Spleen (tissue), 11 donors: ENCODE results near the gene NF2. TPM values are rescaled to one million over a fixed set of nuclear protein-coding genes. Genes with fewer than 3 reads are reported as not detected.

Source experiments
- DNase-seq: peaks from one replicate; pipeline ENCODE4 v3.0.0-alpha.2; 2020
- H3K27ac ChIP-seq, 8 donors: fragments of 200-600 bp; sonication (generic) in 7 of 8; 1 replicate in 4 of 8; 2 replicates in 4 of 8; pipeline versions ENCODE4 v1.5.0 to v1.8.0; 2016 to 2021; ENCODE audit warnings: inconsistent platforms in 4 of 8, mild to moderate bottlenecking in 4 of 8, moderate library complexity in 1 of 8
- H3K27me3 ChIP-seq, 7 donors: fragments of 200-600 bp; sonication (generic) in 6 of 7; replicated peaks in 1 of 7; 1 replicate in 4 of 7; 2 replicates in 3 of 7; pipeline versions ENCODE4 v1.5.0 to v1.8.0; 2016 to 2021; ENCODE audit warnings: inconsistent platforms in 3 of 7, mild to moderate bottlenecking in 1 of 7
- H3K36me3 ChIP-seq, 6 donors: fragments of 200-600 bp; sonication (generic) in 5 of 6; 1 replicate in 4 of 6; 2 replicates in 2 of 6; pipeline versions ENCODE4 v1.5.0 to v1.8.0; 2016 to 2021; ENCODE audit warnings: inconsistent platforms in 2 of 6
- H3K4me1 ChIP-seq, 6 donors: fragments of 200-600 bp; sonication (generic) in 5 of 6; 1 replicate in 3 of 6; 2 replicates in 3 of 6; pipeline versions ENCODE4 v1.5.0 to v1.8.0; 2016 to 2021; ENCODE audit warnings: inconsistent platforms in 3 of 6
- H3K4me3 ChIP-seq, 8 donors: fragments of 200-600 bp; sonication (generic) in 7 of 8; 1 replicate in 4 of 8; 2 replicates in 4 of 8; pipeline versions ENCODE4 v1.5.0 to v1.8.0; 2016 to 2021; ENCODE audit warnings: inconsistent platforms in 4 of 8, mild to moderate bottlenecking in 4 of 8, moderate library complexity in 2 of 8
- H3K9me3 ChIP-seq, 8 donors: fragments of 200-600 bp; sonication (generic) in 7 of 8; 1 replicate in 4 of 8; 2 replicates in 4 of 8; pipeline versions ENCODE4 v1.5.0 to v1.8.0; 2016 to 2021; ENCODE audit warnings: inconsistent platforms in 4 of 8
- POLR2A ChIP-seq, 3 donors: fragments of 450-650 bp; IDR thresholded peaks; one replicate each; pipeline ENCODE4 v1.5.1; 2017; ENCODE audit warnings: antibody characterized with exemption in 3 of 3, mild to moderate bottlenecking in 1 of 3
- POLR2AphosphoS5 ChIP-seq, 3 donors: sonication (generic); formaldehyde crosslinking; IDR thresholded peaks; one replicate each; pipeline ENCODE4 v1.5.1; 2017; ENCODE audit warnings: antibody characterized with exemption in 3 of 3
- WGBS, 5 donors: extraction: QIAGEN DNeasy Blood & Tissue Kit in 3 of 5; methylation state at CpG; one replicate each; pipeline versions ENCODE4 v1.1.5 to v1.1.7; 2013 to 2018; 5-methylcytosine and 5-hydroxymethylcytosine counted together
- intact Hi-C: fragments of 100-400 bp; cut with DNase I; formaldehyde crosslinking; loops from one replicate; pipeline ENCODE4 v1.15.0; 2023; ENCODE audit warnings: low total_unique reads
- polyA plus RNA-seq, 3 donors: library from polyadenylated mRNA; stranded (reverse); fragments of 200-250 nt; gene quantifications; one replicate each; pipeline ENCODE4 v1.2.1, GENCODE V29; 2013
- total RNA-seq, 7 donors: library from RNA; depleted of rRNA in 3 of 7; stranded (reverse); fragments of >200 nt in 3 of 7; fragmentation: NEBNext Ultra II Directional in 4 of 7; extraction: Animal tissue kit (Norgen Biotek cat#: 25700) in 4 of 7; gene quantifications; one replicate each; pipeline versions ENCODE4 v1.1.0 to v1.2.1, GENCODE V29; 2016 to 2021
- TF ChIP-seq, protein P1 (sequence below), 11 experiments: fragments of 200-600 bp in 7 of 11; fragments of 450-650 bp in 4 of 11; sonication (generic) in 4 of 11; IDR thresholded peaks in 8 of 11; conservative IDR thresholded peaks in 3 of 11; 1 replicate in 7 of 11; 2 replicates in 4 of 11; pipeline versions ENCODE4 v1.4.0 to v1.8.0; 2016 to 2021; ENCODE audit warnings: antibody characterized with exemption in 11 of 11, inconsistent platforms in 4 of 11, mild to moderate bottlenecking in 1 of 11
- donor health status: healthy with polysubstance abuse.
- donor health status: DM: no; HTN: no; CAD: no; lungs with moderate emphysema.
- donor health status: DM: no; HTN: no; CAD: no.
- donor health status: Bipolar disorder and iron deficiency.
- donor health status: healthy.
- donor health status: DM: no; HTN: no; CAD: no.
- donor health status: DM: yes; HTN: yes; CAD: no.

NF2 gene
- total and polyA plus RNA-seq, 10 donors = 3.9 to 42.9 (median 31.4) TPM

DNA sequence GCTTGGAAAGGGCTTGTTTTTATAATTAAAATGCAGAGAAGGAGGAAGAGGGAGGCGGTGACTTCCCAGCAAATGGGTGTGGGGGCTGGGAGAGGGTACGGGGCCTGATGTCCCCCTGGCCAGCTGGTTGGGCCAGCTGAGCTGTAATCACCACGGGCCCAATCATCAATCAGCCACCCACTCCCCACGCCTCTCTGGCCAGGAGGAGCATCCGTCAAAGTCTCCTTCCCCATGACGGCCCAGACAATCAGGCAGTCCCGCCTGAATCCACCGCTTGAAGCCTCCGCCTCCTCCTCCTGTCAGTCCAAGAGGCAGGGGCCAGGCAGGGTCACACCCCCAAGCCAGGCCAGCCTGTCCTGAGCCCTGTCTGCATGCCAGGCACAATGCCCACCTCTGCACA, 103.1 kb downstream of the NF2 start:
- Histone ChIP-seq H3K4me3 (no peak overlapping the region), H3K27me3 (peaks cover 0 to 51% (median 7%) of the 10 kb centered on the region in 7 donors), H3K36me3 (no peaks in the 10 kb centered on the region), H3K27ac (no peak overlapping the region), H3K4me1 (peaks cover 0 to 38% (median 22%) of the 10 kb centered on the region in 6 donors), H3K9me3 (no peaks in the 10 kb centered on the region)
- intact Hi-C loops = no loop called here
- TF ChIP-seq, protein P1, sequence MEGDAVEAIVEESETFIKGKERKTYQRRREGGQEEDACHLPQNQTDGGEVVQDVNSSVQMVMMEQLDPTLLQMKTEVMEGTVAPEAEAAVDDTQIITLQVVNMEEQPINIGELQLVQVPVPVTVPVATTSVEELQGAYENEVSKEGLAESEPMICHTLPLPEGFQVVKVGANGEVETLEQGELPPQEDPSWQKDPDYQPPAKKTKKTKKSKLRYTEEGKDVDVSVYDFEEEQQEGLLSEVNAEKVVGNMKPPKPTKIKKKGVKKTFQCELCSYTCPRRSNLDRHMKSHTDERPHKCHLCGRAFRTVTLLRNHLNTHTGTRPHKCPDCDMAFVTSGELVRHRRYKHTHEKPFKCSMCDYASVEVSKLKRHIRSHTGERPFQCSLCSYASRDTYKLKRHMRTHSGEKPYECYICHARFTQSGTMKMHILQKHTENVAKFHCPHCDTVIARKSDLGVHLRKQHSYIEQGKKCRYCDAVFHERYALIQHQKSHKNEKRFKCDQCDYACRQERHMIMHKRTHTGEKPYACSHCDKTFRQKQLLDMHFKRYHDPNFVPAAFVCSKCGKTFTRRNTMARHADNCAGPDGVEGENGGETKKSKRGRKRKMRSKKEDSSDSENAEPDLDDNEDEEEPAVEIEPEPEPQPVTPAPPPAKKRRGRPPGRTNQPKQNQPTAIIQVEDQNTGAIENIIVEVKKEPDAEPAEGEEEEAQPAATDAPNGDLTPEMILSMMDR (IDR thresholded peaks at IDR 0.05 in 8 of 11, conservative IDR thresholded peaks at IDR 0.05 in 3 of 11) = no peak
- TF ChIP-seq POLR2A (IDR thresholded peaks at IDR 0.05) = no peak
- TF ChIP-seq POLR2AphosphoS5 (IDR thresholded peaks at IDR 0.05) = no peak
- no peak for DNase-seq
- 44 to 71% (median 61%) methylated on average over 3 to 9 of the region's 9 CpGs for WGBS, 5 donors

DNA sequence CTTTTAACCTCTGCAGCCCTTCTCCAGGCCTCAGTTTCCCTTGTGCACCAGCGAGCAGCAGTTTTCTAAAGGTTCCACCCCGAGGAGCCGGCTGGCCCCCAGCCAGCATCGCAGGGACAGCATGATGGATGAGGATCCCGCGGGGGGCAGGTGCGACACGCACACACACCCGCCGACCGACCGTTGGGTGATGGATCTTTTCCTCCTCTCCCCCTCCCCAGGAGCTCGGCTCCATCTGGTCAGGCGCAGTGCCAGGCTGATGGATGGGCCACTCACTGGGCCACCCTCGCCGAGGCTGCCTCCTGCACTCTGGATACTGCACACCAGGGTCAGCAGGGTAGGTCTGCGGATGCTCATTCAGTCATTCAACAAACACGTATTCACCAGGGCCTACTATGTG, 103.6 kb downstream of the NF2 start:
- intact Hi-C loops = no loop called here
- Histone ChIP-seq H3K9me3 (no peaks in the 10 kb centered on the region), H3K27ac (no peak overlapping the region), H3K4me3 (no peak overlapping the region), H3K36me3 (no peaks in the 10 kb centered on the region), H3K4me1 (peaks cover 0 to 33% (median 20%) of the 10 kb centered on the region in 6 donors), H3K27me3 (peaks cover 0 to 51% (median 7%) of the 10 kb centered on the region in 7 donors)
- 46 to 67% (median 56%) methylated on average over 18 of the region's 18 CpGs for WGBS, 5 donors
- DNase-seq = no peak
- TF ChIP-seq POLR2AphosphoS5 (IDR thresholded peaks at IDR 0.05) (no peak), POLR2A (IDR thresholded peaks at IDR 0.05) (no peak)
- TF ChIP-seq, protein P1 (IDR thresholded peaks at IDR 0.05 in 8 of 11, conservative IDR thresholded peaks at IDR 0.05 in 3 of 11) = no peak

DNA sequence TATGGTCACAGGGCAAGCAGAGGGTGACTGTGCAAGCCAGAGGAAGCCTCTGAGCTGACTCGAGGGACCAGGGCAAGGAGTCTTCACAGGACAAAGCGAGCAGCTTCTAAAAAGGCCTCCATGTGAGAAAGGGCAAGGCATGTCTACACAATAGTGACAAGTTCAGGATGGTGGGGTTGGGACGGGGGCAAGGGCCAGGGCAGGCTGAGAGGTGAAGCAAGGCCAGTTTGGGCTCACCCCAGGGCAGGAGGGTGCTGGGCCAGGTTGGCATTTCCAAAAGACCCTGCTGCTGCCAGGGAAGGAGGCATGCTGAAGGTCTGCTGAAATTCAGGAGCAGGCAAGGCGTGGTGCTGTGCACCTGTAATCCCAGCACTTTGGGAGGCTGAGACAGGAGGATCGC, 104.0 kb downstream of the NF2 start:
- H3K4me1 ChIP-seq = peaks cover 0 to 29% (median 19%) of the 10 kb centered on the region in 6 donors
- intact Hi-C loops = no loop called here
- TF ChIP-seq, protein P1 (IDR thresholded peaks at IDR 0.05 in 8 of 11, conservative IDR thresholded peaks at IDR 0.05 in 3 of 11) = no peak
- no peak for TF ChIP-seq POLR2A (IDR thresholded peaks at IDR 0.05)
- H3K27ac ChIP-seq = no peak overlapping the region
- H3K4me3 ChIP-seq = no peak overlapping the region
- WGBS, 5 donors = 83 to 93% (median 85%) methylated on average over 5 of the region's 5 CpGs
- no peaks in the 10 kb centered on the region for H3K9me3 ChIP-seq
- no peaks in the 10 kb centered on the region for H3K36me3 ChIP-seq
- no peak for DNase-seq
- H3K27me3 ChIP-seq = peaks cover 0 to 48% (median 7%) of the 10 kb centered on the region in 7 donors

DNA sequence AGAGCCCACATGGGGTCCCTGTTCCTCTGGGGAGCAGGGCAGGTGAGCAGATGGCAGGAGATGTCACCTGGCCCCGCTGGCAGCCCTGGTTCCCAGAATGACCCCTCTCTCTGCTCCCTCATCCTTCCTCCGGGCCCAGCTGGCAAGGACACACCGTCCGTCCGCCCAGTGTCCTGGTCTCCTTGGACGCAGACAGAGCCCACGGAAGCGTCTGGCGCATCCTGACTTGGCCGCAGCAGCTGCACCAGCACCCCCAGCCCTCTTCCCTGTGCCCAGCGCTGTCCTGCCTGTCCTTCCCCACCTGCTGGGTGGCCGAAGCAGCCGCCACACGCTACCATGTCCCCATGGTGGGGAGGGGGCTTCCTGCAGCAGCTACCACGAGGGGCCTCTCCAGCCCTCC, 106.8 kb downstream of the NF2 start:
- TF ChIP-seq POLR2AphosphoS5 (IDR thresholded peaks at IDR 0.05) = peak in 1 of 3 donors; percentile 29
- no peak for TF ChIP-seq POLR2A (IDR thresholded peaks at IDR 0.05)
- TF ChIP-seq, protein P1 (IDR thresholded peaks at IDR 0.05 in 8 of 11, conservative IDR thresholded peaks at IDR 0.05 in 3 of 11) = no peak
- Histone ChIP-seq H3K9me3 (no peaks in the 10 kb centered on the region), H3K4me1 (peaks cover 0 to 17% (median 9%) of the 10 kb centered on the region in 6 donors), H3K4me3 (no peak overlapping the region), H3K27me3 (peaks cover 0 to 51% (median 0%) of the 10 kb centered on the region in 7 donors), H3K36me3 (no peaks in the 10 kb centered on the region), H3K27ac (peak overlapping the region in 1 of 8 donors; percentile 45)
- intact Hi-C loops = no loop called here
- WGBS, 5 donors = 74 to 84% (median 76%) methylated on average over 10 to 15 of the region's 15 CpGs
- DNase-seq = no peak
